ENCODE measurements around the gene EHMT2.

DNA sequence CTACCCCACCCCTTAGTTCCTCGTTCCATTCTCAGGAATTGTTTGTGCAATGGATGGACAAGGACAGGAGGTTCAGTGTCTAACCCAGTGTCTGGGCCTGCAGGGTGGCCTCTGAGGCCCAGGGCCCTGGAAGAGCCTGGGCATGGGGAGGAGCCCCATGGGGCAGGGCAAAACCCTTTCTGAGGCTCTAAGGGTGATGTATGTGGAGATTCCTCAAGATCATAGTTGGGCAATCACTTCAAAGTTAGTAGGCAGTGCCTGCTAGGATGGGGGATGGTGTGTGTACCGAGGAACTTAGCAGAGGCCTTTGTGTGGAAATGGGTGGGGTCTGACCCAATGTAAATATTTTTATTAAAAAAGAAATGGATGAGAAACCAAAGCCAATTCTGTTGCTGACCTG lies 23.3 kb upstream of the EHMT2 start:
- TF ChIP-seq, protein P1, sequence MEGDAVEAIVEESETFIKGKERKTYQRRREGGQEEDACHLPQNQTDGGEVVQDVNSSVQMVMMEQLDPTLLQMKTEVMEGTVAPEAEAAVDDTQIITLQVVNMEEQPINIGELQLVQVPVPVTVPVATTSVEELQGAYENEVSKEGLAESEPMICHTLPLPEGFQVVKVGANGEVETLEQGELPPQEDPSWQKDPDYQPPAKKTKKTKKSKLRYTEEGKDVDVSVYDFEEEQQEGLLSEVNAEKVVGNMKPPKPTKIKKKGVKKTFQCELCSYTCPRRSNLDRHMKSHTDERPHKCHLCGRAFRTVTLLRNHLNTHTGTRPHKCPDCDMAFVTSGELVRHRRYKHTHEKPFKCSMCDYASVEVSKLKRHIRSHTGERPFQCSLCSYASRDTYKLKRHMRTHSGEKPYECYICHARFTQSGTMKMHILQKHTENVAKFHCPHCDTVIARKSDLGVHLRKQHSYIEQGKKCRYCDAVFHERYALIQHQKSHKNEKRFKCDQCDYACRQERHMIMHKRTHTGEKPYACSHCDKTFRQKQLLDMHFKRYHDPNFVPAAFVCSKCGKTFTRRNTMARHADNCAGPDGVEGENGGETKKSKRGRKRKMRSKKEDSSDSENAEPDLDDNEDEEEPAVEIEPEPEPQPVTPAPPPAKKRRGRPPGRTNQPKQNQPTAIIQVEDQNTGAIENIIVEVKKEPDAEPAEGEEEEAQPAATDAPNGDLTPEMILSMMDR (IDR thresholded peaks at IDR 0.05; ENCODE audit: insufficient read depth, low read depth, low read length): no peak
- no peak for TF ChIP-seq EZH2 (IDR thresholded peaks at IDR 0.05; ENCODE audit: insufficient read depth, low read length)

All from astrocyte (in vitro differentiated cells and primary cell).